ENCODE results near the gene CHD5. TPM values are rescaled to one million over a fixed set of nuclear protein-coding genes. Genes with fewer than 3 reads are reported as not detected.

Gene CHD5
- total and polyA plus RNA-seq, 2 experiments from 2014 or later = 0.11 to 0.24 TPM

GRCh38 chr1:6105763-6106162 is 74.4 kb downstream of the CHD5 start:
- no peak for DNase-seq (ENCODE audit: low read depth in 1 of 2, low spot score in 1 of 2)
- Histone ChIP-seq H3K27me3 (no peaks in the 10 kb centered on the region), H3K9me3 (ENCODE audit: low read depth) (no peaks in the 10 kb centered on the region), H3K4me3 (no peak overlapping the region), H3K36me3 (no peaks in the 10 kb centered on the region), H3K4me1 (ENCODE audit: low read depth) (no peaks in the 10 kb centered on the region), H3K27ac (no peak overlapping the region)
- no peak for TF ChIP-seq CTCF (IDR thresholded peaks at IDR 0.05; ENCODE audit: low read depth, low read length)

DNA sequence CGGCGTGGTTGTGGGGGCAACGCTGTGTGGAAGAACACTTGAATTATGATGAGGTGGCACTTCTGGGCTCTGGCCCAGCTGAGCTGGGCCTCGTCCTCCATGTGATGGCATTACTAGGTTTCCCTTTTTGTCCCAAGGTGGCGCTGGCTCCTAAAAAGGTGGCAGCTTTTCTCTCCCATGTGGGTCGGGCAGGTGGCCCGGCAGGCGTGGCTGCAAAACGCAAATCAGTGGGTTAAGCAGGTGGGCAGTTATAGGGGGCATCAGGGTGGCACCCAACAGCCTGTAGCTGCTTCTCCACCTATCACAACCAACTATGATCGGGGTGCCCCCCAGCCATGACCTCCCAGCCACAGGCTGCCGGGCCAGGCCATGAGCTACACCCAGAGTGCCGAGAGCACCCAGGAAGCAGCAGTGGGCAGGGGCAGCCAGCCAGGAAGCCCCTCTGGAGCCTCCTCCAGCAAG is 74.9 kb downstream of the CHD5 start:
- DNase-seq (ENCODE audit: low read depth in 1 of 2, low spot score in 1 of 2) = no peak
- Histone ChIP-seq H3K9me3 (ENCODE audit: low read depth) (no peaks in the 10 kb centered on the region), H3K27ac (no peak overlapping the region), H3K4me3 (no peak overlapping the region), H3K27me3 (no peaks in the 10 kb centered on the region), H3K36me3 (no peaks in the 10 kb centered on the region), H3K4me1 (ENCODE audit: low read depth) (no peaks in the 10 kb centered on the region)
- TF ChIP-seq CTCF (IDR thresholded peaks at IDR 0.05; ENCODE audit: low read depth, low read length) = no peak

- Histone ChIP-seq H3K27me3 (no peaks in the 10 kb centered on the region), H3K9me3 (ENCODE audit: low read depth) (no peaks in the 10 kb centered on the region), H3K4me1 (ENCODE audit: low read depth) (no peaks in the 10 kb centered on the region), H3K27ac (no peak overlapping the region), H3K4me3 (no peak overlapping the region), H3K36me3 (no peaks in the 10 kb centered on the region)
- no peak for TF ChIP-seq CTCF (IDR thresholded peaks at IDR 0.05; ENCODE audit: low read depth, low read length)
- no peak for DNase-seq (ENCODE audit: low read depth in 1 of 2, low spot score in 1 of 2)
Measured at GRCh38 chr1:6104631-6105030, 75.5 kb downstream of the CHD5 start.

DNA sequence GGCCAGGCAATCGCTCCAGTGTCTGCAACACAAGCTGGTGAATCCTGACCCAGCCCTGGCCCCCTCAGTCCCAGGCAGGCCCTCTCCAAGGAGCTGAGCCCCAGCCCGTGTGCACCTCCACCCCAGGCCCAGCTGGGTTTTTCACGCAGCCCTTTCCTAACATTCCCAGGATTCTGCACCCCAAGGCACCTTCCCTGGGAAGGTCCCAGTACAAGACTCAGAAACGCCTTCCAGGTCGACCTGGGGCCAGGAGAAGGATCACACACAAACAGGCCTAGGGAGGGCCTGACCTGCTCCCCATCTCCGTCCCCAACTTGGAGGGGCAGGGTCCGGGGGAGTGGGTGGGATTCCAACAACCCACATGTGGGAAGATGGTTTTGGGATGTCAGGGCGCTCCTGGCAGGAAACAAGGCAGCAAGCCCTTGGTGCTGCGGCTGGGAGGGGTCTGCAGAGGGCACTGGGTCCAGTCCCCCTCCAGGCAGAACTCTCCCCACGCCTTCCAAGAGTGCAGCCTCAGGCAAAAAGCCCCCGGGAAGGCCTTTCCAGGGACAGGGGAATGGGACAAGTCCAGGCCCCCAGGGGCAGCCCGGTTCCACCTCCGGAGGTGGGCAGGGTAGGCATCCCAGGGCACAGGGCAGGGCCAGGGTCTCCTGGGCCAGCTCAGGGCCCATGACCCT is 76.1 kb downstream of the CHD5 start:
- no peaks in the 10 kb centered on the region for H3K27me3 ChIP-seq
- H3K9me3 ChIP-seq (ENCODE audit: low read depth) = no peaks in the 10 kb centered on the region
- TF ChIP-seq CTCF (IDR thresholded peaks at IDR 0.05; ENCODE audit: low read depth, low read length) = no peak
- H3K4me3 ChIP-seq = no peak overlapping the region
- no peak overlapping the region for H3K27ac ChIP-seq
- no peaks in the 10 kb centered on the region for H3K4me1 ChIP-seq (ENCODE audit: low read depth)
- no peaks in the 10 kb centered on the region for H3K36me3 ChIP-seq
- DNase-seq (ENCODE audit: low read depth in 1 of 2, low spot score in 1 of 2) = no peak

GRCh38 chr1:6103111-6103853 is 76.8 kb downstream of the CHD5 start:
- no peak for TF ChIP-seq CTCF (IDR thresholded peaks at IDR 0.05; ENCODE audit: low read depth, low read length)
- Histone ChIP-seq H3K27me3 (no peaks in the 10 kb centered on the region), H3K9me3 (ENCODE audit: low read depth) (no peaks in the 10 kb centered on the region), H3K36me3 (no peaks in the 10 kb centered on the region), H3K4me1 (ENCODE audit: low read depth) (no peaks in the 10 kb centered on the region), H3K4me3 (no peak overlapping the region), H3K27ac (no peak overlapping the region)
- no peak for DNase-seq (ENCODE audit: low read depth in 1 of 2, low spot score in 1 of 2)

Measured in cardiac muscle cell (in vitro differentiated cells and primary cell).